MCF 10A (cell line): ENCODE results near the gene YWHAB. TPM values are rescaled to one million over a fixed set of nuclear protein-coding genes. Genes with fewer than 3 reads are reported as not detected.

Experiments
- BruUV-seq: library from RNA; stranded (reverse); fragments of 400-500 nt; replicated peaks from 2 replicates; lab custom pipeline; 2021; lab: Mats Ljungman, UMichigan
- CTCF ChIA-PET: fragments of 300-600 bp; sonication (Branson Sonifier 250); formaldehyde crosslinking; extraction: SDS; loops from one replicate; lab custom pipeline; 2021; ENCODE audit warnings: antibody characterized with exemption, inconsistent platforms; lab: Yijun Ruan, JAX
- POLR2A ChIA-PET: fragments of 300-600, 350-650 bp; sonication (Branson Sonifier 250); formaldehyde crosslinking; extraction: SDS; loops from one replicate; lab custom pipeline; 2020; ENCODE audit warnings: antibody characterized with exemption, inconsistent platforms; lab: Yijun Ruan, JAX
- DNase-seq: peaks from one replicate; pipeline ENCODE4 v3.0.0-alpha.2; 2018; ENCODE audit not compliant: unreplicated experiment
- H3K27ac Mint-ChIP-seq: one replicate; pipeline ENCODE4 v1.8.0; 2022; ENCODE audit warnings: mild to moderate bottlenecking, low read depth, mixed read lengths; ENCODE audit not compliant: unreplicated experiment
- H3K27me3 Mint-ChIP-seq: one replicate; pipeline ENCODE4 v1.8.0; 2022; ENCODE audit warnings: mixed read lengths; ENCODE audit not compliant: insufficient read depth, unreplicated experiment
- H3K36me3 Mint-ChIP-seq: one replicate; pipeline ENCODE4 v1.8.0; 2022; ENCODE audit warnings: mild to moderate bottlenecking, moderate library complexity, mixed read lengths; ENCODE audit not compliant: insufficient read depth, unreplicated experiment
- H3K4me1 Mint-ChIP-seq: one replicate; pipeline ENCODE4 v1.8.0; 2022; ENCODE audit warnings: mixed read lengths; ENCODE audit not compliant: insufficient read depth, unreplicated experiment
- H3K4me3 Mint-ChIP-seq: one replicate; pipeline ENCODE4 v1.8.0; 2022; ENCODE audit warnings: mild to moderate bottlenecking, moderate library complexity, mixed read lengths; ENCODE audit not compliant: unreplicated experiment
- H3K9me3 Mint-ChIP-seq: one replicate; pipeline ENCODE4 v1.8.0; 2022; ENCODE audit warnings: mixed read lengths; ENCODE audit not compliant: unreplicated experiment
- CTCF ChIP-seq: fragments of 200-600 bp; IDR thresholded peaks from one replicate; pipeline ENCODE4 v1.8.0; 2022; ENCODE audit warnings: antibody characterized with exemption, mild to moderate bottlenecking; ENCODE audit not compliant: unreplicated experiment
- intact Hi-C: fragments of 100-400 bp; cut with micrococcal nuclease; formaldehyde crosslinking; loops from 2 replicates; pipeline ENCODE4 v1.14.1; 2022
- total RNA-seq: library from RNA; stranded (reverse); gene quantifications from 2 replicates; pipeline ENCODE4 v1.2.3, GENCODE V29; 2022

The YWHAB gene
- total RNA-seq, 1 experiment from 2014 or later, result 235 TPM

GRCh38 chr20:44924541-44924940 lies 39.0 kb downstream of the YWHAB start:
- H3K27me3 Mint-ChIP-seq, result no peaks in the 10 kb centered on the region
- ChIA-PET CTCF (interaction anchor here (0.6 to 1.4 kb wide), 4 partner anchors 7 to 435 kb away, joined by 3 to 5 read pairs (median 4); no protein-coding TSS in a partner anchor), POLR2A (interaction anchor here (0.8 kb wide), 1 partner anchor 25 kb away, joined by 3 read pairs; no protein-coding TSS in a partner anchor)
- H3K9me3 Mint-ChIP-seq, result no peaks in the 10 kb centered on the region
- no peak overlapping the region for H3K4me3 Mint-ChIP-seq
- H3K27ac Mint-ChIP-seq, result no peak overlapping the region
- H3K4me1 Mint-ChIP-seq, result no peaks in the 10 kb centered on the region
- intact Hi-C loops, result no loop called here
- no TSS peak for BruUV-seq
- no peak for TF ChIP-seq CTCF
- no peak for DNase-seq
- H3K36me3 Mint-ChIP-seq, result peaks cover 20% of the 10 kb centered on the region

- H3K9me3 Mint-ChIP-seq, result no peaks in the 10 kb centered on the region
- H3K4me3 Mint-ChIP-seq, result no peak overlapping the region
- H3K27ac Mint-ChIP-seq, result no peak overlapping the region
- H3K27me3 Mint-ChIP-seq, result no peaks in the 10 kb centered on the region
- no peak for TF ChIP-seq CTCF
- H3K36me3 Mint-ChIP-seq, result peaks cover 26% of the 10 kb centered on the region
- BruUV-seq, result no TSS peak
- ChIA-PET CTCF (interaction anchor here (0.6 kb wide), 1 partner anchor 1557 kb away, joined by 3 read pairs; no protein-coding TSS in a partner anchor), POLR2A (interaction anchor here (0.6 to 0.9 kb wide), 4 partner anchors 10 to 168 kb away, joined by 3 to 4 read pairs (median 3); partner anchors contain the start of gene YWHAB)
- no peaks in the 10 kb centered on the region for H3K4me1 Mint-ChIP-seq
- intact Hi-C loops, result no loop called here
- DNase-seq, result no peak
Measured at GRCh38 chr20:44928595-44928994, 43.1 kb downstream of the YWHAB start.

- Mint-ChIP-seq H3K9me3 (no peaks in the 10 kb centered on the region), H3K27ac (no peak overlapping the region), H3K27me3 (no peaks in the 10 kb centered on the region), H3K4me3 (no peak overlapping the region), H3K36me3 (peaks cover 24% of the 10 kb centered on the region), H3K4me1 (no peaks in the 10 kb centered on the region)
- intact Hi-C loops, result no loop called here
- POLR2A ChIA-PET, result no interaction called here
- no peak for TF ChIP-seq CTCF
- no TSS peak for BruUV-seq
- CTCF ChIA-PET, result interaction anchor here (0.9 to 1.2 kb wide), 2 partner anchors 12 to 183 kb away, joined by 3 read pairs; no protein-coding TSS in a partner anchor
- no peak for DNase-seq
Measured at GRCh38 chr20:44930517-44931168, 45.1 kb downstream of the YWHAB start.

GRCh38 chr20:44931911-44932310 lies 46.4 kb downstream of the YWHAB start:
- no peaks in the 10 kb centered on the region for H3K27me3 Mint-ChIP-seq
- no peak overlapping the region for H3K27ac Mint-ChIP-seq
- peaks cover 28% of the 10 kb centered on the region for H3K36me3 Mint-ChIP-seq
- TF ChIP-seq CTCF, result no peak
- intact Hi-C loops, result no loop called here
- H3K4me3 Mint-ChIP-seq, result no peak overlapping the region
- CTCF ChIA-PET, result interaction anchor here (0.5 to 0.8 kb wide), 2 partner anchors 9 to 185 kb away, joined by 3 to 5 read pairs; no protein-coding TSS in a partner anchor
- POLR2A ChIA-PET, result interaction anchor here (0.6 to 1.2 kb wide), 7 partner anchors 11 to 63 kb away, joined by 3 read pairs; no protein-coding TSS in a partner anchor
- no peaks in the 10 kb centered on the region for H3K4me1 Mint-ChIP-seq
- BruUV-seq, result TSS peak; percentile 43
- DNase-seq, result no peak
- no peaks in the 10 kb centered on the region for H3K9me3 Mint-ChIP-seq
